ENCODE results near the gene SORBS1. TPM values are rescaled to one million over a fixed set of nuclear protein-coding genes. Genes with fewer than 3 reads are reported as not detected.

The SORBS1 gene
- total RNA-seq, 1 donor from 2014 or later: 697 TPM

GRCh38 chr10:95434583-95434982 lies 126.6 kb downstream of the SORBS1 start:
- no peak for ATAC-seq (ENCODE audit: poor library complexity)
- intact Hi-C loops (cut with DNase I): loop anchor here (5.0 kb wide), 1 partner anchor 123 kb away; no protein-coding TSS in a partner anchor
- DNase-seq: no peak

GRCh38 chr10:95431900-95432342 lies 129.2 kb downstream of the SORBS1 start:
- intact Hi-C loops (cut with DNase I): loop anchor here (2.0 to 5.0 kb wide), 2 partner anchors 125 to 169 kb away; no protein-coding TSS in a partner anchor
- DNase-seq: no peak
- peak; percentile 7 for ATAC-seq (ENCODE audit: poor library complexity)

- ATAC-seq (ENCODE audit: poor library complexity) (peak; percentile 78), DNase-seq (no peak)
- intact Hi-C loops (cut with DNase I): loop anchor here (2.0 to 5.0 kb wide), 2 partner anchors 127 to 170 kb away; no protein-coding TSS in a partner anchor
Measured at GRCh38 chr10:95430231-95430951, 130.8 kb downstream of the SORBS1 start.

- intact Hi-C loops (cut with DNase I): loop anchor here (2.0 to 5.0 kb wide), 2 partner anchors 128 to 171 kb away; no protein-coding TSS in a partner anchor
- ATAC-seq (ENCODE audit: poor library complexity): no peak
- DNase-seq: no peak
Measured at GRCh38 chr10:95429639-95430038, 131.5 kb downstream of the SORBS1 start.

GRCh38 chr10:95428701-95429100 lies 132.5 kb downstream of the SORBS1 start:
- peak; percentile 51 for ATAC-seq (ENCODE audit: poor library complexity)
- intact Hi-C loops (cut with DNase I): no loop called here
- peak; percentile 54 for DNase-seq

- intact Hi-C loops (cut with DNase I): no loop called here
- no peak for ATAC-seq (ENCODE audit: poor library complexity)
- DNase-seq: no peak
Measured at GRCh38 chr10:95426482-95426881, 134.7 kb downstream of the SORBS1 start.

GRCh38 chr10:95425592-95426465 lies 135.3 kb downstream of the SORBS1 start:
- intact Hi-C loops (cut with DNase I): no loop called here
- DNase-seq (no peak), ATAC-seq (ENCODE audit: poor library complexity) (no peak)

GRCh38 chr10:95423164-95424005 lies 137.8 kb downstream of the SORBS1 start:
- intact Hi-C loops (cut with DNase I): no loop called here
- DNase-seq: no peak
- no peak for ATAC-seq (ENCODE audit: poor library complexity)

GRCh38 chr10:95422233-95422632 lies 138.9 kb downstream of the SORBS1 start:
- intact Hi-C loops (cut with DNase I): no loop called here
- ATAC-seq (ENCODE audit: poor library complexity) (no peak), DNase-seq (no peak)

- ATAC-seq (ENCODE audit: poor library complexity): no peak
- no peak for DNase-seq
- intact Hi-C loops (cut with DNase I): no loop called here
Measured at GRCh38 chr10:95421782-95422181, 139.4 kb downstream of the SORBS1 start.

- DNase-seq (no peak), ATAC-seq (ENCODE audit: poor library complexity) (no peak)
- intact Hi-C loops (cut with DNase I): no loop called here
Measured at GRCh38 chr10:95419399-95419798, 141.8 kb downstream of the SORBS1 start.

GRCh38 chr10:95416973-95417372 lies 144.2 kb downstream of the SORBS1 start:
- ATAC-seq (ENCODE audit: poor library complexity): no peak
- DNase-seq: no peak
- intact Hi-C loops (cut with DNase I): no loop called here

GRCh38 chr10:95416270-95416669 lies 144.9 kb downstream of the SORBS1 start:
- ATAC-seq (ENCODE audit: poor library complexity) (no peak), DNase-seq (no peak)
- intact Hi-C loops (cut with DNase I): no loop called here

- intact Hi-C loops (cut with DNase I): no loop called here
- ATAC-seq (ENCODE audit: poor library complexity) (peak; percentile 71), DNase-seq (peak; percentile 63)
Measured at GRCh38 chr10:95415621-95416031, 145.5 kb downstream of the SORBS1 start.

- DNase-seq (peak; percentile 71), ATAC-seq (ENCODE audit: poor library complexity) (peak; percentile 79)
- intact Hi-C loops (cut with DNase I): no loop called here
Measured at GRCh38 chr10:95414844-95415485, 146.2 kb downstream of the SORBS1 start.

GRCh38 chr10:95414016-95414830 lies 146.9 kb downstream of the SORBS1 start:
- intact Hi-C loops (cut with DNase I): no loop called here
- DNase-seq (peak; percentile 60), ATAC-seq (ENCODE audit: poor library complexity) (peak; percentile 44)

GRCh38 chr10:95413588-95413987 lies 147.6 kb downstream of the SORBS1 start:
- no peak for ATAC-seq (ENCODE audit: poor library complexity)
- no peak for DNase-seq
- intact Hi-C loops (cut with DNase I): no loop called here

Measured in Right ventricle myocardium superior (tissue), 1 donor.